ENCODE results near the gene TAC4. TPM values are rescaled to one million over a fixed set of nuclear protein-coding genes. Genes with fewer than 3 reads are reported as not detected.

The TAC4 gene
- total and polyA plus RNA-seq, 2 donors (not counting 3 experiments of a cell fraction or from before 2014, with no cell fraction given), result 0.19 TPM; not detected in 1

- Histone ChIP-seq H3K27me3 (ENCODE audit: control insufficient read depth in 2 of 2, insufficient read depth in 2 of 2, low read length in 2 of 2) (peaks cover 31 to 39% of the 10 kb centered on the region in 2 experiments), H3K4me2 (ENCODE audit: insufficient read depth, low read length) (no peak overlapping the region), H3K27ac (ENCODE audit: insufficient read depth, low read depth, low read length) (no peak overlapping the region), H3K4me1 (ENCODE audit: control insufficient read depth, extremely low read depth, insufficient read depth, low read length) (no peaks in the 10 kb centered on the region), H3K9me1 (replicated peaks; ENCODE audit: control insufficient read depth, extremely low read depth, insufficient read depth, low read length) (no peaks in the 10 kb centered on the region), H3K4me3 (replicated peaks in 1 of 3; ENCODE audit: insufficient read depth in 1 of 3, low read depth in 1 of 3, low read length in 3 of 3) (no peak overlapping the region), H3K9me3 (replicated peaks; ENCODE audit: control insufficient read depth, insufficient read depth, low read length) (no peaks in the 10 kb centered on the region), H3K36me3 (ENCODE audit: control insufficient read depth in 2 of 2, extremely low read depth in 1 of 2, insufficient read depth in 2 of 2, low read length in 2 of 2) (no peaks in the 10 kb centered on the region), H3K79me2 (ENCODE audit: control insufficient read depth, insufficient read depth, low read length) (no peaks in the 10 kb centered on the region), H3K9ac (replicated peaks; ENCODE audit: extremely low read depth, insufficient read depth, low read length) (no peak overlapping the region), H4K20me1 (replicated peaks; ENCODE audit: control insufficient read depth, extremely low read depth, insufficient read depth, low read length) (no peaks in the 10 kb centered on the region), H2AFZ (ENCODE audit: low read depth, low read length) (no peak overlapping the region)
- ChIA-PET CTCF (interaction anchor here (7.3 kb wide), 1 partner anchor 110 kb away, joined by 29 read pairs; no protein-coding TSS in a partner anchor), POLR2A (no interaction called here)
- TF ChIP-seq JUN (IDR thresholded peaks at IDR 0.05; ENCODE audit: borderline replicate concordance, insufficient read depth, insufficient read length, low read depth), result no peak
- TF ChIP-seq FOS (IDR thresholded peaks at IDR 0.05; ENCODE audit: borderline replicate concordance, insufficient read depth, low read length), result no peak
- TF ChIP-seq MYC (IDR thresholded peaks at IDR 0.05; ENCODE audit: low read depth, low read length), result no peak
- TF ChIP-seq POLR2A (IDR thresholded peaks at IDR 0.05; ENCODE audit: low read depth, low read length), result no peak
- no peak for TF ChIP-seq MAX (IDR thresholded peaks at IDR 0.05; ENCODE audit: insufficient read depth, insufficient read length)
- no peak for TF ChIP-seq GATA2 (IDR thresholded peaks at IDR 0.05; ENCODE audit: insufficient read depth, insufficient read length, low read depth, low read length)
- no peak for TF ChIP-seq POLR2AphosphoS5 (IDR thresholded peaks at IDR 0.05; ENCODE audit: insufficient read depth, low read depth, low read length)
- TF ChIP-seq EZH2 (IDR thresholded peaks at IDR 0.05; ENCODE audit: borderline replicate concordance, low read depth, low read length, severe bottlenecking), result no peak
- no peak for TF ChIP-seq CTCF (IDR thresholded peaks at IDR 0.05; ENCODE audit: extremely low read depth in 1 of 2, insufficient read depth in 1 of 2, low read depth in 1 of 2, low read length in 2 of 2)
- dilution Hi-C loops (cut with MboI; ENCODE audit: extremely low pct_ligation_motif_present, low sequenced_read_pairs), result no loop called here
- DNase-seq (ENCODE audit: low read depth, low spot score) (no peak), FAIRE-seq (no peak)
- intact Hi-C loops (cut with micrococcal nuclease), result no loop called here
- no TSS peak for BruUV-seq (replicated peaks)
These were observed 39.3 kb upstream of the TAC4 start for GRCh38 chr17:49887086-49887743.
